Adrenal gland (tissue), 12 donors: ENCODE data around the gene ETV7. TPM values are rescaled to one million over a fixed set of nuclear protein-coding genes. Genes with fewer than 3 reads are reported as not detected.

Experiments used
- DNase-seq, 7 donors: peaks; one replicate each; pipeline ENCODE4 v3.0.0-alpha.2; 2019 to 2020
- H3K27ac ChIP-seq, 5 donors: fragments of 200-600 bp; sonication (generic) in 4 of 5; 1 replicate in 3 of 5; 2 replicates in 2 of 5; pipeline versions ENCODE4 v1.5.1 to v1.8.0; 2016 to 2020; ENCODE audit warnings: mild to moderate bottlenecking in 1 of 5
- H3K27me3 ChIP-seq: fragments of 200-600 bp; 2 replicates; pipeline ENCODE4 v1.8.0; 2021
- H3K36me3 ChIP-seq, 2 donors: fragments of 200-600 bp; replicated peaks in 1 of 2; 1 replicate in 1 of 2; 2 replicates in 1 of 2; pipeline versions ENCODE4 v1.5.1 to v1.8.0; 2018 to 2022
- H3K4me1 ChIP-seq, 2 donors: fragments of 200-600 bp; replicated peaks in 1 of 2; 1 replicate in 1 of 2; 2 replicates in 1 of 2; pipeline versions ENCODE4 v1.5.1 to v1.8.0; 2018 to 2021
- H3K4me3 ChIP-seq, 4 donors: fragments of 200-600 bp; sonication (generic) in 3 of 4; one replicate each; pipeline ENCODE4 v1.5.1; 2016 to 2018
- H3K9me3 ChIP-seq, 3 donors: fragments of 200-600 bp; sonication (generic) in 1 of 3; replicated peaks in 1 of 3; 1 replicate in 2 of 3; 2 replicates in 1 of 3; pipeline versions ENCODE4 v1.5.1 to v1.8.0; 2016 to 2021
- CTCF ChIP-seq, 6 experiments: fragments of 450-650 bp in 4 of 6; fragments of 200-600 bp in 2 of 6; sonication (generic) in 1 of 6; IDR thresholded peaks; 1 replicate in 5 of 6; 2 replicates in 1 of 6; pipeline versions ENCODE4 v1.5.1 to v1.8.0; 2016 to 2021; ENCODE audit warnings: antibody characterized with exemption in 6 of 6, mild to moderate bottlenecking in 2 of 6, moderate library complexity in 1 of 6
- POLR2A ChIP-seq, 2 donors: fragments of 450-650 bp; IDR thresholded peaks; one replicate each; pipeline ENCODE4 v1.6.1; 2017; ENCODE audit warnings: antibody characterized with exemption in 2 of 2, mild to moderate bottlenecking in 2 of 2, moderate library complexity in 1 of 2
- WGBS, 4 donors: extraction: QIAGEN DNeasy Blood & Tissue Kit in 2 of 4; methylation state at CpG; one replicate each; pipeline versions ENCODE4 v1.1.5 to v1.1.7; 2013 to 2017; 5-methylcytosine and 5-hydroxymethylcytosine counted together
- intact Hi-C, 2 donors: fragments of 100-400 bp; cut with DNase I; formaldehyde crosslinking; loops; one replicate each; pipeline versions ENCODE4 v1.14.1 to v1.15.0; 2022 to 2023
- polyA plus RNA-seq, 3 donors: library from polyadenylated mRNA; stranded (reverse); fragments of 200-250 nt in 2 of 3; fragments of 350-450 nt in 1 of 3; fragmentation: Illumina TruSeq in 1 of 3; extraction: RNeasy Lipid Tissue Mini Kit (QIAGEN cat#74804) in 1 of 3; gene quantifications; one replicate each; pipeline ENCODE4 v1.2.3, GENCODE V29; 2013 to 2014
- total RNA-seq, 9 donors: library from RNA; depleted of rRNA in 4 of 9; stranded (reverse); fragments of >200 nt in 4 of 9; fragments of 120-200 nt in 1 of 9; fragmentation: NEBNext Ultra II Directional in 1 of 9; extraction: Animal tissue kit (Norgen Biotek cat#: 25700) in 1 of 9; gene quantifications; one replicate each; pipeline versions ENCODE4 v1.1.0 to v1.2.4, GENCODE V29; 2013 to 2023
- donor health status: healthy with polysubstance abuse.
- donor health status: Bipolar disorder and iron deficiency.
- donor health status: DM: yes; HTN: yes; CAD: no.
- donor health status: DM: no; HTN: no; CAD: no.
- donor health status: DM: no; HTN: no; CAD: no.
- donor health status: DM: yes; HTN: yes; CAD: no.

The ETV7 gene
- total and polyA plus RNA-seq, 12 donors: 0.28 to 6.0 (median 2.3) TPM; not detected in 1

DNA sequence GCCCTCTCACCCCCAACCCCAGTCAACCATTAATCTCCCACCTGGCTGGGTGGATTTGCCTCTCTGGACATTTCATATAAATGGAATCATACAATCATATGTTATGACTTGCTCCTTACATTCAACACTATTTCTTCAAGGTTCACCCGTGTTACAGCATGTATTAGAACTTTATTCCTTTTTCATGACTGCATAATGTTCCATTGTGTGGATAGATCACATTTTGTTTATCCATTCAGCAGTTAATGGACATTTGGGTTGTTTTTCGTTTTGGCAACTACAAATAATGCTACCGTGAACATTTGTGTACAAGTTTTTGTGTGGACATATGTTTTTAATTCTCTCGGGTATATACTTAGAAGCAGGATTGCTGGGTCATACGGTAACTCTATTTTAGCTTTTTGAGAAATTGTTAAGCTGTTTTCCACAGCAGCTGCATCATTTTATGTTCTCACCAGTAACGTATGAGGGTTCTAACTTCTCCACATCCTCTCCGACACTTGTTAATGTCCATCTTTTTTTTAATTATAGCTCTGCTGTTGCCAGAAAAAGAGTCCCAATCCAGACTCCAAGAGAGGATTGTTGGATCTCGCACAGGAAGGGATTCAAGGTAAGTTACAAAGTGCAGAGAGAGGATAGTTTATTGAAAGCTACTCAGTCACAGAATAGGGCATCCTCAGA, 34.9 kb downstream of the ETV7 start:
- no peaks in the 10 kb centered on the region for H3K36me3 ChIP-seq
- H3K4me3 ChIP-seq: no peak overlapping the region
- H3K9me3 ChIP-seq: no peaks in the 10 kb centered on the region
- TF ChIP-seq POLR2A (IDR thresholded peaks at IDR 0.05) (no peak), CTCF (IDR thresholded peaks at IDR 0.05) (no peak)
- intact Hi-C loops: loop anchor here in 1 of 2 donors (10.0 kb wide), 1 partner anchor 58 kb away; no protein-coding TSS in a partner anchor
- no peaks in the 10 kb centered on the region for H3K27me3 ChIP-seq
- WGBS, 4 donors: 91 to 94% (median 94%) methylated on average over 8 of the region's 8 CpGs
- peaks cover 0 to 22% of the 10 kb centered on the region in 2 donors for H3K4me1 ChIP-seq
- DNase-seq: no peak
- peak overlapping the region in 1 of 5 donors; percentile 89 for H3K27ac ChIP-seq

GRCh38 chr6:36350681-36351571, 36.5 kb downstream of the ETV7 start:
- Histone ChIP-seq H3K4me3 (no peak overlapping the region), H3K27me3 (no peaks in the 10 kb centered on the region), H3K27ac (peak overlapping the region in 4 of 5 donors; percentile 46 to 89 (median 70)), H3K4me1 (peaks cover 0 to 22% of the 10 kb centered on the region in 2 donors), H3K36me3 (no peaks in the 10 kb centered on the region), H3K9me3 (no peaks in the 10 kb centered on the region)
- TF ChIP-seq POLR2A (IDR thresholded peaks at IDR 0.05): no peak
- TF ChIP-seq CTCF (IDR thresholded peaks at IDR 0.05): no peak
- WGBS, 4 donors: 28 to 38% (median 35%) methylated on average over 14 to 15 of the region's 15 CpGs
- intact Hi-C loops: loop anchor here in 1 of 2 donors (10.0 kb wide), 1 partner anchor 56 kb away; no protein-coding TSS in a partner anchor
- DNase-seq: peak in 6 of 7 donors; percentile 66 to 81 (median 70)

GRCh38 chr6:36350082-36350481, 37.4 kb downstream of the ETV7 start:
- Histone ChIP-seq H3K27me3 (no peaks in the 10 kb centered on the region), H3K4me1 (peaks cover 0 to 22% of the 10 kb centered on the region in 2 donors), H3K4me3 (no peak overlapping the region), H3K9me3 (no peaks in the 10 kb centered on the region), H3K27ac (peak overlapping the region in 3 of 5 donors; percentile 46 to 89 (median 87)), H3K36me3 (no peaks in the 10 kb centered on the region)
- no peak for DNase-seq
- 79 to 89% (median 84%) methylated on average over 4 of the region's 4 CpGs for WGBS, 4 donors
- intact Hi-C loops: loop anchor here in 1 of 2 donors (10.0 kb wide), 1 partner anchor 55 kb away; no protein-coding TSS in a partner anchor
- TF ChIP-seq CTCF (IDR thresholded peaks at IDR 0.05) (no peak), POLR2A (IDR thresholded peaks at IDR 0.05) (no peak)

- no peak overlapping the region for H3K4me3 ChIP-seq
- intact Hi-C loops: no loop called here
- TF ChIP-seq CTCF (IDR thresholded peaks at IDR 0.05): no peak
- no peak for TF ChIP-seq POLR2A (IDR thresholded peaks at IDR 0.05)
- WGBS, 4 donors: 86 to 94% (median 90%) methylated on average over 6 of the region's 6 CpGs
- peaks cover 0 to 22% of the 10 kb centered on the region in 2 donors for H3K4me1 ChIP-seq
- no peak overlapping the region for H3K27ac ChIP-seq
- no peaks in the 10 kb centered on the region for H3K27me3 ChIP-seq
- H3K36me3 ChIP-seq: no peaks in the 10 kb centered on the region
- DNase-seq: peak in 1 of 7 donors; percentile 78
- H3K9me3 ChIP-seq: no peaks in the 10 kb centered on the region
These were observed 38.2 kb downstream of the ETV7 start for GRCh38 chr6:36349240-36349639.
